HL-60 (cell line): ENCODE data around the gene TLE3.

Experiments used
- DNase-seq, 2 experiments: peaks; one replicate each; pipeline ENCODE4 v3.0.0-alpha.2; 2010 to 2020; ENCODE audit warnings: low read depth in 1 of 2, low spot score in 1 of 2
- H3K27ac ChIP-seq: fragments of 250-450 bp; sonication (Bioruptor Pico); replicated peaks from 2 replicates; pipeline ENCODE4 v1.5.1; 2020; ENCODE audit warnings: mild to moderate bottlenecking, moderate library complexity
- H3K27me3 ChIP-seq: fragments of 250-450 bp; sonication (Bioruptor Pico); 2 replicates; pipeline ENCODE4 v1.5.1; 2021; ENCODE audit warnings: mild to moderate bottlenecking, moderate library complexity; ENCODE audit not compliant: insufficient read depth, poor library complexity, severe bottlenecking
- H3K4me3 ChIP-seq: replicated peaks from 2 replicates; pipeline ENCODE4 v1.5.1; 2011; ENCODE audit warnings: mild to moderate bottlenecking, control low read depth, low read length; ENCODE audit not compliant: insufficient read depth
- CTCF ChIP-seq: IDR thresholded peaks from one replicate; pipeline ENCODE4 v1.5.1; 2011; ENCODE audit warnings: low read length, control low read depth, inconsistent platforms; ENCODE audit not compliant: insufficient read depth
- GABPA ChIP-seq: IDR thresholded peaks from 2 replicates; pipeline ENCODE4 v1.6.1; 2012; ENCODE audit warnings: low read depth
- POLR2AphosphoS5 ChIP-seq: IDR thresholded peaks from 2 replicates; pipeline ENCODE4 v1.6.1; 2012; ENCODE audit warnings: low read depth
- SPI1 ChIP-seq: IDR thresholded peaks from 2 replicates; pipeline ENCODE4 v1.6.1; 2012; ENCODE audit warnings: low read depth, mild to moderate bottlenecking, borderline replicate concordance
- TF ChIP-seq, protein P1 (sequence below): IDR thresholded peaks from 2 replicates; pipeline ENCODE4 v1.6.1; 2012; ENCODE audit warnings: low read depth; ENCODE audit not compliant: insufficient replicate concordance

TLE3 gene

GRCh38 chr15:70037292-70037640, 60.5 kb downstream of the TLE3 start:
- Histone ChIP-seq H3K27ac (no peak overlapping the region), H3K27me3 (no peaks in the 10 kb centered on the region), H3K4me3 (no peak overlapping the region)
- DNase-seq: no peak
- TF ChIP-seq, protein P1, sequence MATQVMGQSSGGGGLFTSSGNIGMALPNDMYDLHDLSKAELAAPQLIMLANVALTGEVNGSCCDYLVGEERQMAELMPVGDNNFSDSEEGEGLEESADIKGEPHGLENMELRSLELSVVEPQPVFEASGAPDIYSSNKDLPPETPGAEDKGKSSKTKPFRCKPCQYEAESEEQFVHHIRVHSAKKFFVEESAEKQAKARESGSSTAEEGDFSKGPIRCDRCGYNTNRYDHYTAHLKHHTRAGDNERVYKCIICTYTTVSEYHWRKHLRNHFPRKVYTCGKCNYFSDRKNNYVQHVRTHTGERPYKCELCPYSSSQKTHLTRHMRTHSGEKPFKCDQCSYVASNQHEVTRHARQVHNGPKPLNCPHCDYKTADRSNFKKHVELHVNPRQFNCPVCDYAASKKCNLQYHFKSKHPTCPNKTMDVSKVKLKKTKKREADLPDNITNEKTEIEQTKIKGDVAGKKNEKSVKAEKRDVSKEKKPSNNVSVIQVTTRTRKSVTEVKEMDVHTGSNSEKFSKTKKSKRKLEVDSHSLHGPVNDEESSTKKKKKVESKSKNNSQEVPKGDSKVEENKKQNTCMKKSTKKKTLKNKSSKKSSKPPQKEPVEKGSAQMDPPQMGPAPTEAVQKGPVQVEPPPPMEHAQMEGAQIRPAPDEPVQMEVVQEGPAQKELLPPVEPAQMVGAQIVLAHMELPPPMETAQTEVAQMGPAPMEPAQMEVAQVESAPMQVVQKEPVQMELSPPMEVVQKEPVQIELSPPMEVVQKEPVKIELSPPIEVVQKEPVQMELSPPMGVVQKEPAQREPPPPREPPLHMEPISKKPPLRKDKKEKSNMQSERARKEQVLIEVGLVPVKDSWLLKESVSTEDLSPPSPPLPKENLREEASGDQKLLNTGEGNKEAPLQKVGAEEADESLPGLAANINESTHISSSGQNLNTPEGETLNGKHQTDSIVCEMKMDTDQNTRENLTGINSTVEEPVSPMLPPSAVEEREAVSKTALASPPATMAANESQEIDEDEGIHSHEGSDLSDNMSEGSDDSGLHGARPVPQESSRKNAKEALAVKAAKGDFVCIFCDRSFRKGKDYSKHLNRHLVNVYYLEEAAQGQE: no peak
- no peak for TF ChIP-seq GABPA
- TF ChIP-seq CTCF: no peak
- no peak for TF ChIP-seq SPI1
- TF ChIP-seq POLR2AphosphoS5: no peak

- H3K27me3 ChIP-seq: no peaks in the 10 kb centered on the region
- H3K4me3 ChIP-seq: no peak overlapping the region
- TF ChIP-seq, protein P1: no peak
- no peak for TF ChIP-seq POLR2AphosphoS5
- TF ChIP-seq GABPA: no peak
- TF ChIP-seq CTCF: no peak
- no peak for TF ChIP-seq SPI1
- peak in 1 of 2 experiments; percentile 66 for DNase-seq
- no peak overlapping the region for H3K27ac ChIP-seq
Observed at GRCh38 chr15:70036585-70037291, 61.0 kb downstream of the TLE3 start.

DNA sequence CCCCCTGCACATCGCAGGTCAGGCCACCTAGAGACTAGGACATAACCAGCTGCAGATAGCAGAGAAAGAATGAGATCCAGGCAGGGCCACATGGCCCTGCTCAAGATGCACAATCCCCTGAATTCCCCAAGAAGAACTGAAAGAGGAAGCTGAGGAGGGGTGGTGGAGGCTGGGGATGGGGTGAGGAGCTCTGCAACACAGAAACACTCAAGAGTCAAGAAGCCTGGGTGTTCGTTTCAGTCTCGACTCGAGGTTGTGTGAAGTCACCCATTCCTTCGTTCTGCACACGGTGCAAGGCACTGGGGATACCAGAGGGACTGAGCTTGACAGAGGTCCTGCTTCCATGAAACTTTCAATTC, 62.0 kb downstream of the TLE3 start:
- no peaks in the 10 kb centered on the region for H3K27me3 ChIP-seq
- no peak overlapping the region for H3K4me3 ChIP-seq
- TF ChIP-seq SPI1 (peak; percentile 13; the same call in 1 of the 2 replicates), POLR2AphosphoS5 (no peak), GABPA (no peak), CTCF (no peak)
- TF ChIP-seq, protein P1: no peak
- H3K27ac ChIP-seq: no peak overlapping the region
- peak; percentile 35 to 49 for DNase-seq
